Suppressor macrophage treated with lipopolysaccharide for 4 hours (primary cell): Measurements from ENCODE around the gene RNASEH2C.

Experiments used
- DNase-seq: peaks from one replicate; pipeline ENCODE4 v3.0.0-alpha.2; 2020

Gene RNASEH2C

GRCh38 chr11:65680192-65680743 lies 40.3 kb downstream of the RNASEH2C start:
- DNase-seq: no peak

GRCh38 chr11:65672982-65673381 lies 47.6 kb downstream of the RNASEH2C start:
- DNase-seq: no peak

GRCh38 chr11:65672180-65672860 lies 48.3 kb downstream of the RNASEH2C start:
- no peak for DNase-seq
